Upper lobe of left lung (tissue), 6 donors: Measurements from ENCODE around the gene HOMER1. TPM values are rescaled to one million over a fixed set of nuclear protein-coding genes. Genes with fewer than 3 reads are reported as not detected.

Experiments used
- ATAC-seq, 2 donors: fragments of 200-7000 bp; cut with Tn5 transposase; one replicate each; pipeline ENCODE4 v1.9.1; 2022; ENCODE audit warnings: mild to moderate bottlenecking in 2 of 2, moderate library complexity in 2 of 2; ENCODE audit not compliant: low FRiP score in 2 of 2
- DNase-seq, 2 donors: peaks; one replicate each; pipeline ENCODE4 v3.0.0-alpha.2; 2019 to 2020
- H3K27ac ChIP-seq, 4 donors: fragments of 200-600 bp; sonication (generic); one replicate each; pipeline ENCODE4 v1.5.1; 2016 to 2019
- H3K27me3 ChIP-seq, 4 donors: fragments of 200-600 bp; sonication (generic); one replicate each; pipeline ENCODE4 v1.5.1; 2017 to 2019
- H3K36me3 ChIP-seq, 4 donors: fragments of 200-600 bp; sonication (generic); one replicate each; pipeline ENCODE4 v1.5.1; 2016 to 2019
- H3K4me1 ChIP-seq, 4 donors: fragments of 200-600 bp; sonication (generic); one replicate each; pipeline ENCODE4 v1.5.1; 2018 to 2019
- H3K4me3 ChIP-seq, 4 donors: fragments of 200-600 bp; sonication (generic); one replicate each; pipeline ENCODE4 v1.5.1; 2017 to 2019; ENCODE audit warnings: mild to moderate bottlenecking in 2 of 4, moderate library complexity in 1 of 4
- H3K9me3 ChIP-seq, 4 donors: fragments of 200-600 bp; sonication (generic); one replicate each; pipeline ENCODE4 v1.5.1; 2018 to 2019
- CTCF ChIP-seq, 6 experiments: fragments of 450-650 bp in 4 of 6; fragments of 200-600 bp in 2 of 6; sonication (generic) in 2 of 6; IDR thresholded peaks; one replicate each; pipeline ENCODE4 v1.5.1; 2016 to 2019; ENCODE audit warnings: antibody characterized with exemption in 6 of 6
- EP300 ChIP-seq, 4 donors: sonication (generic); formaldehyde crosslinking; IDR thresholded peaks; one replicate each; pipeline ENCODE4 v1.5.1; 2017; ENCODE audit warnings: antibody characterized with exemption in 4 of 4, control low read depth in 2 of 4
- POLR2A ChIP-seq, 4 donors: fragments of 450-650 bp; IDR thresholded peaks; one replicate each; pipeline ENCODE4 v1.5.1; 2016 to 2017; ENCODE audit warnings: antibody characterized with exemption in 4 of 4, mild to moderate bottlenecking in 2 of 4
- POLR2AphosphoS5 ChIP-seq, 2 donors: sonication (generic); formaldehyde crosslinking; IDR thresholded peaks; one replicate each; pipeline ENCODE4 v1.5.1; 2017; ENCODE audit warnings: antibody characterized with exemption in 2 of 2
- WGBS, 2 donors: methylation state at CpG; one replicate each; pipeline ENCODE4 v1.1.5; 2017 to 2018; 5-methylcytosine and 5-hydroxymethylcytosine counted together
- total RNA-seq, 6 donors: library from RNA; depleted of rRNA in 4 of 6; stranded (reverse); fragments of >200 nt in 4 of 6; gene quantifications; one replicate each; pipeline versions ENCODE4 v1.1.0 to v1.2.1, GENCODE V29; 2016 to 2021
- donor health status: DM: no; HTN: no; CAD: no; lungs with moderate emphysema.
- donor health status: DM: no; HTN: yes; CAD: no; lungs with severe emphysema.

Gene HOMER1
- total RNA-seq, 6 donors from 2014 or later: 5.2 to 22.0 (median 9.7) TPM

- H3K4me1 ChIP-seq: no peaks in the 10 kb centered on the region
- 86 to 92% methylated on average over 2 of the region's 2 CpGs for WGBS, 2 donors
- no peak overlapping the region for H3K27ac ChIP-seq
- no peaks in the 10 kb centered on the region for H3K27me3 ChIP-seq
- H3K36me3 ChIP-seq: no peaks in the 10 kb centered on the region
- H3K9me3 ChIP-seq: no peaks in the 10 kb centered on the region
- DNase-seq (no peak), ATAC-seq (no peak)
- no peak for TF ChIP-seq POLR2A (IDR thresholded peaks at IDR 0.05)
- H3K4me3 ChIP-seq: no peak overlapping the region
These were observed 56.9 kb downstream of the HOMER1 start for GRCh38 chr5:79456890-79457583.

GRCh38 chr5:79456400-79456799 lies 57.5 kb downstream of the HOMER1 start:
- Histone ChIP-seq H3K4me1 (no peaks in the 10 kb centered on the region), H3K9me3 (no peaks in the 10 kb centered on the region), H3K27ac (no peak overlapping the region), H3K36me3 (no peaks in the 10 kb centered on the region), H3K27me3 (no peaks in the 10 kb centered on the region), H3K4me3 (no peak overlapping the region)
- DNase-seq: no peak
- TF ChIP-seq POLR2A (IDR thresholded peaks at IDR 0.05) (no peak), POLR2AphosphoS5 (IDR thresholded peaks at IDR 0.05) (no peak)
- no peak for ATAC-seq

GRCh38 chr5:79454043-79454442 lies 59.9 kb downstream of the HOMER1 start:
- no peaks in the 10 kb centered on the region for H3K4me1 ChIP-seq
- no peak overlapping the region for H3K4me3 ChIP-seq
- no peak overlapping the region for H3K27ac ChIP-seq
- TF ChIP-seq POLR2AphosphoS5 (IDR thresholded peaks at IDR 0.05) (no peak), EP300 (IDR thresholded peaks at IDR 0.05) (no peak), POLR2A (IDR thresholded peaks at IDR 0.05) (no peak), CTCF (IDR thresholded peaks at IDR 0.05) (no peak)
- no peaks in the 10 kb centered on the region for H3K27me3 ChIP-seq
- H3K36me3 ChIP-seq: no peaks in the 10 kb centered on the region
- ATAC-seq (no peak), DNase-seq (no peak)
- no peaks in the 10 kb centered on the region for H3K9me3 ChIP-seq
- WGBS, 2 donors: 70 to 80% methylated on average over 4 of the region's 4 CpGs

GRCh38 chr5:79448336-79448735 lies 65.6 kb downstream of the HOMER1 start:
- 47 to 58% methylated on average over 2 of the region's 2 CpGs for WGBS, 2 donors
- Histone ChIP-seq H3K9me3 (no peaks in the 10 kb centered on the region), H3K27ac (no peak overlapping the region), H3K4me3 (no peak overlapping the region), H3K36me3 (no peaks in the 10 kb centered on the region), H3K27me3 (no peaks in the 10 kb centered on the region), H3K4me1 (no peaks in the 10 kb centered on the region)
- DNase-seq (no peak), ATAC-seq (no peak)
- TF ChIP-seq CTCF (IDR thresholded peaks at IDR 0.05) (no peak), POLR2AphosphoS5 (IDR thresholded peaks at IDR 0.05) (no peak)

- Histone ChIP-seq H3K4me3 (no peak overlapping the region), H3K4me1 (no peaks in the 10 kb centered on the region), H3K27me3 (no peaks in the 10 kb centered on the region), H3K36me3 (no peaks in the 10 kb centered on the region), H3K9me3 (no peaks in the 10 kb centered on the region), H3K27ac (no peak overlapping the region)
- 64 to 69% methylated on average over 2 of the region's 2 CpGs for WGBS, 2 donors
- no peak for DNase-seq
- TF ChIP-seq EP300 (IDR thresholded peaks at IDR 0.05) (no peak), POLR2A (IDR thresholded peaks at IDR 0.05) (no peak), CTCF (IDR thresholded peaks at IDR 0.05) (no peak), POLR2AphosphoS5 (IDR thresholded peaks at IDR 0.05) (no peak)
- no peak for ATAC-seq
These were observed 77.1 kb downstream of the HOMER1 start for GRCh38 chr5:79436821-79437220.

- H3K36me3 ChIP-seq: no peaks in the 10 kb centered on the region
- 93 to 96% methylated on average over 3 of the region's 3 CpGs for WGBS, 2 donors
- no peak for ATAC-seq
These were observed 77.7 kb downstream of the HOMER1 start for GRCh38 chr5:79436224-79436623.

More at GRCh38 chr5:79436224-79436623, 77.7 kb downstream of the HOMER1 start:
- no peaks in the 10 kb centered on the region for H3K9me3 ChIP-seq
- no peak overlapping the region for H3K4me3 ChIP-seq
- no peaks in the 10 kb centered on the region for H3K4me1 ChIP-seq
- no peak for DNase-seq
- no peaks in the 10 kb centered on the region for H3K27me3 ChIP-seq
- TF ChIP-seq POLR2AphosphoS5 (IDR thresholded peaks at IDR 0.05) (no peak), POLR2A (IDR thresholded peaks at IDR 0.05) (no peak), EP300 (IDR thresholded peaks at IDR 0.05) (no peak), CTCF (IDR thresholded peaks at IDR 0.05) (no peak)
- no peak overlapping the region for H3K27ac ChIP-seq
